GM12801 (cell line): ENCODE results near the gene RNF157.

Experiments used
- CTCF ChIP-seq: IDR thresholded peaks from one replicate; pipeline ENCODE4 v1.5.1; 2011; ENCODE audit warnings: control low read depth; ENCODE audit not compliant: insufficient read length; ENCODE audit errors: extremely low read depth

RNF157 gene

DNA sequence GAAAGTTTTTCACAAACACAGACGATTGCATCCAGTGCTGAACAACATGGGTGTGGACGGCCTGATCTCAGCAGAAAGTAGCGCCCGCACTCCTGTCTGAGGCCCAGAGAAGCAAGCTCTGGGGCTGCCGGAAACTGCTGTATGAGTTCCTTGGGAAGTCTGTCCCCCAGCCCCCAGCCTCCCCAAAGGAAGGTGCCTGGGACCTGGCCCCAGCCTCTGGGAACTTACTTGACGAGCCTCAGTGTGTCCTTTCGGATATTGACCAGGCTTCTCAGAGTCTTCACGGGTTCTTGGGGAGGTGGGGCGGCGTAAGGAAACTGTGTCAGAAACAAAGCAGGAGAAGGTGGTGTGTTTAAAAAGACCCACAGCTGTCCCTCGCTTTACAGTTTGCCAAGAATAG is 66.8 kb downstream of the RNF157 start:
- no peak for TF ChIP-seq CTCF

- no peak for TF ChIP-seq CTCF
These were observed 68.6 kb downstream of the RNF157 start for GRCh38 chr17:76171706-76172105.

- no peak for TF ChIP-seq CTCF
These were observed 70.2 kb downstream of the RNF157 start for GRCh38 chr17:76170114-76170513.

DNA sequence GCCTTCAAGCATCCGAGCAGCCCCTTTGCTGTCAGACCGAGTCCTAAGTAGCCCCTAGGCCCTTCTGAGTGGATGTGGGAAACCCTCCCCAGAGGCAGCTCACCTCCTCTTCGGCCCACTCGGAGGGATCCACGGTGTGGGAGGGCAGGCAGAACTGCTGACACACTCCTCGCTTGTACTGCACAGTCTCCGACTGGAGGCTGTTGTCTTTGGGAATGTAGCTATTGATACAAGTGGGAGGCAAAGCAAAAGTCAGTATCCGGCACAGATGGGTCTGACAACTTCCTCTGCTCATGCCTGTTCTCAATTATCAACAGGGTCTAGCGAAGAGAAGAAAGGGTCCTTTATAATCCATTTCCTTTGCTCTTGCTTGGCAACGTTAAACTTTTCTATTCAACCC is 73.4 kb downstream of the RNF157 start:
- TF ChIP-seq CTCF: no peak

DNA sequence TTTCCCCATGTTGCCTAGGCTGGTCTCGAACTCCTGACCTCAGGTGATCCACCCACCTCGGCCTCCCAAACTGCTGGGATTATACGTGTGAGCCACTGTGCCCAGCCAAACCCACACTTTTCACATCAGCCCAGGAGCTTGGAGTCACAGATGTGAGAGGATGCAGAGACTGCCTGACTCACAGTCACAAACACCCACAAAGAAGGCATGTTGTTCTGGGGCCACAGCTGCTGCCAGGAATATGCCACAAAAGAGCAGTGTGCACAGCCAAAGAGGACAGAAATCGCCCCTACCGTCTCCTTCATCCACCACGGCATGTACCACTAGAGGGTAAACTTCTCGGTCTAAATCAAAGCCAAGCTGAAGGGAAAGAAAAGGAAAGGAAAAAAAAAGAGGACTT is 74.1 kb downstream of the RNF157 start:
- TF ChIP-seq CTCF: no peak

DNA sequence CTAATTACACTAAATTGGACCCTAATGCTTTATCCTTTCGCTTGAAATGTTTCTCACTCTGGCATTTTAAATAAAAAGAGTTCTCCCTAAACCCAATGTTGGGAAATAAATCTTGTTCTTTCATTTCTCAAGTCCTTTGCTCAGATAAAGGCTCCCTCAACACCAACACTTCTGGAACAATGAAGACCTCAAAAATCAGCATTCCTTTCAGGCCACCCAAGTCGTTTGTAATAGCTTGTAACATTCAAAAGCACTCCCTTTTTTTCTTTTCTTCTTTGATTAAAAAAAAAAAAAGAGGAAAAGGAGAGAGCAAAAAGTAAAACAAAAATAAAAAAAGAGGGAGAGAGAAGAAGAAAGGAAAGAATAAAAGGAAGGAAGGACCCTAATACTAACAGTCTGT is 76.0 kb downstream of the RNF157 start:
- no peak for TF ChIP-seq CTCF

- TF ChIP-seq CTCF: no peak
These were observed 76.4 kb downstream of the RNF157 start for GRCh38 chr17:76163919-76164318.
